ENCODE data around the gene TEX44.

DNA sequence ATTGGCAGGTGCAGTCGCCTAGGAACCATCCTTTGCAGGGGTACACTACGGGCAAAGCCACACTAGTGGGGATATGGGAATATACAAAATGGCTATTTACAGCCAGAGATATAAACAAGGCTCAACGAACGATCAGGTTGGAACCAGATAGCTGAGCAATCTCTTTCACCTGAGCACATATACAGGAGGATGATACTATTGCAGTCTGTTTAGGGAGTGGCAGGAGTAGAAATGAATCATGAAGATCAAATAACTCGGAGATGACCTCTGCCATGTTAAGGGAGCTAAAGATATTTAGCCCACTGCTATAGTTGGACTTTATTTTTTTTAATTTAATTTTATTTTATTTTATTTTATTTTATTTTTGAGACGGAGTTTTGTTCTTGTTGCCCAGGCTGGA, 33.8 kb downstream of the TEX44 start:
- no peak for TF ChIP-seq CTCF (IDR thresholded peaks at IDR 0.05; ENCODE audit: low read depth, low read length)
- no peak for TF ChIP-seq EZH2phosphoT487 (IDR thresholded peaks at IDR 0.05; ENCODE audit: low read depth)
